K562 (cell line): ENCODE data around the gene ABCF3. TPM values are rescaled to one million over a fixed set of nuclear protein-coding genes. Genes with fewer than 3 reads are reported as not detected.

Experiments
- ATAC-seq: fragments of 200-7000 bp; cut with Tn5 transposase; 3 replicates; pipeline ENCODE4 v1.9.1; 2020; ENCODE audit warnings: moderate library complexity
- BruUV-seq: library from RNA; stranded (reverse); fragments of 400-500 nt; replicated peaks from 2 replicates; lab custom pipeline; 2021; lab: Mats Ljungman, UMichigan
- CTCF ChIA-PET: fragments of 300-600 bp; formaldehyde crosslinking; extraction: SDS; loops from one replicate; lab custom pipeline; 2021; ENCODE audit warnings: low intra/inter-chr PET ratio; lab: Yijun Ruan, JAX
- POLR2A ChIA-PET: fragments of 300-600, 350-650 bp; sonication (Branson Sonifier 250); formaldehyde crosslinking; extraction: SDS; loops from one replicate; lab custom pipeline; 2021; ENCODE audit warnings: antibody characterized with exemption, inconsistent platforms; lab: Yijun Ruan, JAX
- DNase-seq, 4 experiments: peaks; one replicate each; pipeline versions ENCODE4 v3.0.0 to v3.0.0-alpha.2; 2011 to 2018; ENCODE audit warnings: low spot score in 3 of 4, mixed read lengths in 3 of 4; ENCODE audit errors: extremely low read depth in 1 of 4
- FAIRE-seq: peaks from 2 replicates; lab custom pipeline; 2011; peaks lifted over from hg19 to GRCh38; lab: Jason Lieb, UNC
- H2AFZ ChIP-seq: 2 replicates; pipeline ENCODE4 v1.6.0; 2011; ENCODE audit warnings: low read depth, low read length, control low read depth, inconsistent platforms
- H3K27ac ChIP-seq: fragments of 200-600 bp; 3 replicates; pipeline ENCODE4 v1.8.0; 2011; ENCODE audit warnings: low read depth, mild to moderate bottlenecking, control low read depth, inconsistent platforms, low read length, moderate library complexity, mixed read lengths; ENCODE audit errors: extremely low read depth
- H3K27me3 ChIP-seq, 2 experiments: fragments of 300-600 bp in 1 of 2; 2 replicates in 1 of 2; 3 replicates in 1 of 2; pipeline versions ENCODE4 v1.6.0 to v1.8.0; 2011; ENCODE audit warnings: inconsistent platforms in 2 of 2, low read length in 2 of 2, mild to moderate bottlenecking in 1 of 2, mixed read lengths in 1 of 2, moderate library complexity in 1 of 2; ENCODE audit not compliant: control insufficient read depth in 2 of 2, insufficient read depth in 2 of 2
- H3K36me3 ChIP-seq: fragments of 300-600 bp; 3 replicates; pipeline ENCODE4 v1.8.0; 2011; ENCODE audit warnings: mild to moderate bottlenecking, low read length, inconsistent platforms; ENCODE audit not compliant: control insufficient read depth, insufficient read depth
- H3K4me1 ChIP-seq, 2 experiments: fragments of 200-600 bp in 1 of 2; replicated peaks in 1 of 2; 2 replicates in 1 of 2; 3 replicates in 1 of 2; pipeline versions ENCODE4 v1.5.1 to v1.8.0; 2011; ENCODE audit warnings: inconsistent platforms in 2 of 2, low read length in 2 of 2, mild to moderate bottlenecking in 1 of 2, mixed read lengths in 1 of 2, moderate library complexity in 1 of 2; ENCODE audit not compliant: control insufficient read depth in 2 of 2, insufficient read depth in 2 of 2
- H3K4me2 ChIP-seq: 2 replicates; pipeline ENCODE4 v1.6.1; 2011; ENCODE audit warnings: low read length, control low read depth, inconsistent platforms, mixed read lengths; ENCODE audit not compliant: insufficient read depth
- H3K4me3 ChIP-seq: fragments of 200-600 bp; sonication (generic), shearing (Covaris generic); 2 replicates; pipeline ENCODE4 v1.5.1; 2016; ENCODE audit warnings: control low read depth, inconsistent platforms
- H3K79me2 ChIP-seq: fragments of 200-600 bp; 3 replicates; pipeline ENCODE4 v1.8.0; 2011; ENCODE audit warnings: low read length, inconsistent platforms; ENCODE audit not compliant: control insufficient read depth, insufficient read depth
- H3K9ac ChIP-seq, 2 experiments: 2 replicates each; pipeline versions ENCODE4 v1.6.0 to v1.6.1; 2011; ENCODE audit warnings: low read depth in 2 of 2, low read length in 2 of 2, control low read depth in 1 of 2, inconsistent platforms in 1 of 2, mild to moderate bottlenecking in 1 of 2, mixed read lengths in 1 of 2; ENCODE audit not compliant: insufficient read depth in 1 of 2
- H3K9me1 ChIP-seq: one replicate; pipeline ENCODE4 v1.6.0; 2011; ENCODE audit warnings: inconsistent platforms, mild to moderate bottlenecking, low read length, moderate library complexity; ENCODE audit not compliant: control insufficient read depth, insufficient read depth
- H3K9me3 ChIP-seq: replicated peaks from 2 replicates; pipeline ENCODE4 v1.5.1; 2011; ENCODE audit warnings: low read depth, low read length, inconsistent platforms; ENCODE audit not compliant: control insufficient read depth, insufficient read depth
- H4K20me1 ChIP-seq: replicated peaks from 2 replicates; pipeline ENCODE4 v1.6.1; 2011; ENCODE audit warnings: low read length, inconsistent platforms, mixed read lengths; ENCODE audit not compliant: control insufficient read depth, insufficient read depth
- BACH1 ChIP-seq: fragments of 200-800 bp; sonication (Bioruptor generic); IDR thresholded peaks from 2 replicates; pipeline ENCODE4 v1.6.1; 2016; ENCODE audit warnings: missing genetic modification characterization, missing compliant biosample characterization
- CHD4 ChIP-seq: fragments of 200-600 bp; sonication (generic); IDR thresholded peaks from 3 replicates; pipeline ENCODE4 v1.6.1; 2012; ENCODE audit warnings: low read depth, mild to moderate bottlenecking, mixed read lengths, low read length, inconsistent platforms; ENCODE audit not compliant: insufficient read depth, insufficient replicate concordance, poor library complexity, severe bottlenecking
- EHMT2 ChIP-seq: fragments of 450-650 bp; IDR thresholded peaks from 2 replicates; pipeline ENCODE4 v1.6.1; 2018; ENCODE audit warnings: antibody characterized with exemption
- FOXA1 ChIP-seq: fragments of 450-650 bp; IDR thresholded peaks from 2 replicates; pipeline ENCODE4 v1.6.1; 2016; ENCODE audit warnings: mild to moderate bottlenecking, borderline replicate concordance
- FOXJ2 ChIP-seq: fragments of 200-800 bp; sonication (Bioruptor generic); IDR thresholded peaks from 2 replicates; pipeline ENCODE4 v1.6.1; 2016; ENCODE audit warnings: missing genetic modification characterization, missing compliant biosample characterization
- GMEB1 ChIP-seq: fragments of 250-450 bp; sonication (Bioruptor Pico); IDR thresholded peaks from 2 replicates; pipeline ENCODE4 v1.4.0; 2020; ENCODE audit warnings: mild to moderate bottlenecking
- ILK ChIP-seq: fragments of 450-650 bp; IDR thresholded peaks from 2 replicates; pipeline ENCODE4 v1.6.1; 2016; ENCODE audit warnings: missing genetic modification characterization, low read depth, mild to moderate bottlenecking, missing compliant biosample characterization, moderate library complexity, borderline replicate concordance
- LEF1 ChIP-seq: fragments of 450-650 bp; IDR thresholded peaks from 2 replicates; pipeline ENCODE4 v1.6.1; 2016; ENCODE audit warnings: mild to moderate bottlenecking
- MEF2D ChIP-seq: conservative IDR thresholded peaks from 2 replicates; pipeline ENCODE4 v1.6.1; 2016; ENCODE audit warnings: low read depth, missing genetic modification characterization, missing compliant biosample characterization
- MYBL2 ChIP-seq, 2 experiments: fragments of 450-650 bp in 1 of 2; sonication (generic) in 1 of 2; formaldehyde crosslinking in 1 of 2; IDR thresholded peaks; 2 replicates each; pipeline versions ENCODE4 v1.6.1 to v1.8.1; 2017 to 2022; ENCODE audit warnings: borderline replicate concordance in 1 of 2, inconsistent platforms in 1 of 2, low read depth in 1 of 2, mild to moderate bottlenecking in 1 of 2, missing genetic modification reagents in 1 of 2, moderate library complexity in 1 of 2
- POLR2AphosphoS2 ChIP-seq: IDR thresholded peaks from 2 replicates; pipeline ENCODE4 v1.6.1; 2012; ENCODE audit warnings: low read length, improper control_type of control experiment
- SIN3B ChIP-seq: fragments of 450-650 bp; IDR thresholded peaks from 2 replicates; pipeline ENCODE4 v1.6.1; 2017; ENCODE audit warnings: low read depth, mild to moderate bottlenecking, moderate library complexity
- ZNF511 ChIP-seq: sonication (generic); formaldehyde crosslinking; IDR thresholded peaks from 2 replicates; pipeline ENCODE4 v1.8.0; 2022; ENCODE audit warnings: mild to moderate bottlenecking, missing genetic modification reagents
- ZNF584 ChIP-seq: fragments of 200-800 bp; sonication (Bioruptor generic); IDR thresholded peaks from 2 replicates; pipeline ENCODE4 v1.6.1; 2016; ENCODE audit warnings: low read depth, mild to moderate bottlenecking, missing genetic modification characterization, missing compliant biosample characterization
- ZNF778 ChIP-seq: fragments of 450-650 bp; formaldehyde crosslinking; IDR thresholded peaks from 2 replicates; pipeline ENCODE4 v1.4.0; 2020; ENCODE audit warnings: mild to moderate bottlenecking, moderate library complexity
- WGBS: fragments of 100-300 bp; shearing (Covaris generic); methylation state at CpG from one replicate; pipeline ENCODE4 v1.1.6; 2016; ENCODE audit warnings: low coverage, mixed read lengths; ENCODE audit not compliant: insufficient coverage; ENCODE audit errors: missing lambda C conversion rate; 5-methylcytosine and 5-hydroxymethylcytosine counted together
- in situ Hi-C: fragments of 300-500 bp; cut with MboI; formaldehyde crosslinking; loops from 4 replicates; pipeline ENCODE4 v1.15.0; 2018; ENCODE audit warnings: inconsistent platforms, mixed read lengths
- intact Hi-C: fragments of 100-400 bp; cut with micrococcal nuclease; formaldehyde crosslinking; loops from 2 replicates; pipeline ENCODE4 v1.14.2; 2022
- polyA plus RNA-seq, 8 experiments: library from polyadenylated mRNA; depleted of rRNA in 4 of 8; stranded (reverse) in 5 of 8; unstranded in 3 of 8; fragments of >200 nt; fragmentation: Nextera tagmentation in 2 of 8; fragmentation: Illumina TruSeq in 1 of 8; extraction: Ambion mirVana in 2 of 8; extraction: Trizol in 1 of 8; gene quantifications; 2 replicates each; pipeline versions ENCODE4 v1.2.1 to v1.2.3, GENCODE V29; 2011 to 2014; ENCODE audit warnings: inconsistent platforms in 1 of 8, missing spikeins in 1 of 8
- total RNA-seq, 7 experiments: library from RNA; depleted of rRNA in 6 of 7; stranded (reverse); fragments of >200 nt in 6 of 7; fragmentation: Illumina TruSeq in 2 of 7; extraction: Trizol in 2 of 7; gene quantifications; 2 replicates each; pipeline versions ENCODE4 v1.2.1 to v1.2.3, GENCODE V29; 2011 to 2021; ENCODE audit warnings: low replicate concordance in 1 of 7

Gene ABCF3
- total and polyA plus RNA-seq, 9 of the 15 experiments (the other 6 are each of a cell fraction or from before 2014, with no cell fraction given): 6.7 to 77.9 (median 45.1) TPM

GRCh38 chr3:184239221-184239620 is 53.2 kb downstream of the ABCF3 start:
- Histone ChIP-seq H3K79me2 (no peaks in the 10 kb centered on the region), H3K9ac (no peak overlapping the region), H3K4me1 (peaks cover 0 to 29% of the 10 kb centered on the region in 2 experiments; a peak in 3 of 5 replicates), H3K27me3 (peaks cover 0 to 21% of the 10 kb centered on the region in 2 experiments; a peak in 2 of 5 replicates), H3K9me3 (no peaks in the 10 kb centered on the region), H3K27ac (no peak overlapping the region), H3K4me2 (no peak overlapping the region), H3K36me3 (peaks cover 23% of the 10 kb centered on the region; the same call in 2 of the 3 replicates), H2AFZ (no peak overlapping the region), H3K4me3 (no peak overlapping the region), H4K20me1 (peaks cover 27% of the 10 kb centered on the region), H3K9me1 (no peaks in the 10 kb centered on the region)
- intact Hi-C loops: no loop called here
- FAIRE-seq: no peak
- ChIA-PET CTCF (interaction anchor here (1.1 kb wide), 1 partner anchor 105 kb away, joined by 3 read pairs; no protein-coding TSS in a partner anchor), POLR2A (interaction anchor here (1.6 kb wide), 1 partner anchor 11 kb away, joined by 9 read pairs; no protein-coding TSS in a partner anchor)
- no peak for DNase-seq
- no TSS peak for BruUV-seq
- in situ Hi-C loops: no loop called here
- no peak for ATAC-seq
- no peak for TF ChIP-seq SIN3B
- no peak for TF ChIP-seq EHMT2
- TF ChIP-seq BACH1: no peak
- no peak for TF ChIP-seq POLR2AphosphoS2
- no peak for TF ChIP-seq FOXJ2 (tag)
- no peak for TF ChIP-seq GMEB1
- TF ChIP-seq MYBL2 (IDR thresholded peaks at IDR 0.05; ENCODE audit: low read depth): no peak
- TF ChIP-seq MYBL2 (CRISPR knock-in tag; IDR thresholded peaks at IDR 0.05; ENCODE audit: borderline replicate concordance): no peak
- no peak for TF ChIP-seq MEF2D
- TF ChIP-seq ILK (tag): no peak
- no peak for TF ChIP-seq ZNF778
- TF ChIP-seq FOXA1: no peak
- no peak for TF ChIP-seq ZNF584 (CRISPR knock-in tag)
- TF ChIP-seq LEF1: no peak
- no peak for TF ChIP-seq CHD4
- no peak for TF ChIP-seq ZNF511 (CRISPR knock-in tag)
- WGBS: 25% methylated on average over 8 of the region's 8 CpGs
